ENCODE data around the gene WNT2.
A peak's percentile ranks its signal among the peaks of the same experiment; 100 is the strongest.

Gene WNT2

GRCh38 chr7:117322741-117323304 is at the start of gene WNT2:
Gene WNT2, minus strand, starts transcription at chr7:117323058. Its CDS starts 69 bp downstream, at chr7:117322989.
- no peak for TF ChIP-seq CTCF (IDR thresholded peaks at IDR 0.05; ENCODE audit: low read depth, low read length)
- peak in 1 of 2 donors; percentile 13 for DNase-seq (ENCODE audit: low read depth in 2 of 2)
- peak within 1 kb of the TSS; percentile 47 to 49 for H3K4me3 ChIP-seq (replicated peaks in 1 of 2; ENCODE audit: low read depth in 2 of 2, low read length in 2 of 2)

- TF ChIP-seq CTCF (IDR thresholded peaks at IDR 0.05; ENCODE audit: low read depth, low read length): no peak
Measured at GRCh38 chr7:117372073-117372472, 49.2 kb upstream of the WNT2 start.

GRCh38 chr7:117364339-117365080 is 41.7 kb upstream of the WNT2 start:
- no peak overlapping the region for H3K4me3 ChIP-seq (replicated peaks in 1 of 2; ENCODE audit: low read depth in 2 of 2, low read length in 2 of 2)
- no peak for DNase-seq (ENCODE audit: low read depth in 2 of 2)
- no peak for TF ChIP-seq CTCF (IDR thresholded peaks at IDR 0.05; ENCODE audit: low read depth, low read length)

More at GRCh38 chr7:117372073-117372472, 49.2 kb upstream of the WNT2 start:
- no peak for DNase-seq (ENCODE audit: low read depth in 2 of 2)
- no peak overlapping the region for H3K4me3 ChIP-seq (replicated peaks in 1 of 2; ENCODE audit: low read depth in 2 of 2, low read length in 2 of 2)

GRCh38 chr7:117362294-117362888 is 39.5 kb upstream of the WNT2 start:
- H3K4me3 ChIP-seq (replicated peaks in 1 of 2; ENCODE audit: low read depth in 2 of 2, low read length in 2 of 2): no peak overlapping the region
- no peak for DNase-seq (ENCODE audit: low read depth in 2 of 2)
- TF ChIP-seq CTCF (IDR thresholded peaks at IDR 0.05; ENCODE audit: low read depth, low read length): no peak

GRCh38 chr7:117350027-117350426 is 27.2 kb upstream of the WNT2 start:
- no peak for TF ChIP-seq CTCF (IDR thresholded peaks at IDR 0.05; ENCODE audit: low read depth, low read length)
- DNase-seq (ENCODE audit: low read depth in 2 of 2): no peak
- no peak overlapping the region for H3K4me3 ChIP-seq (replicated peaks in 1 of 2; ENCODE audit: low read depth in 2 of 2, low read length in 2 of 2)

GRCh38 chr7:117349570-117349969 is 26.7 kb upstream of the WNT2 start:
- no peak for DNase-seq (ENCODE audit: low read depth in 2 of 2)
- H3K4me3 ChIP-seq (replicated peaks in 1 of 2; ENCODE audit: low read depth in 2 of 2, low read length in 2 of 2): no peak overlapping the region
- TF ChIP-seq CTCF (IDR thresholded peaks at IDR 0.05; ENCODE audit: low read depth, low read length): no peak

Data from cardiac fibroblast (primary cell).